HG03045 (cell line): ENCODE results near the gene PSMD13.

Experiments
- ATAC-seq: cut with Tn5 transposase; IDR thresholded peaks from one replicate; pipeline ENCODE4 v1.9.1; 2021; ENCODE audit warnings: mild to moderate bottlenecking, moderate library complexity; ENCODE audit not compliant: unreplicated experiment

PSMD13 gene

GRCh38 chr11:270451-271318 is 33.9 kb downstream of the PSMD13 start:
- ATAC-seq, result no peak

- ATAC-seq, result no peak
These were observed 34.5 kb downstream of the PSMD13 start for GRCh38 chr11:271319-271715.

GRCh38 chr11:272195-272930 is 35.6 kb downstream of the PSMD13 start:
- ATAC-seq, result no peak

GRCh38 chr11:272931-273198 is 36.1 kb downstream of the PSMD13 start:
- ATAC-seq, result no peak

GRCh38 chr11:276219-276618 is 39.4 kb downstream of the PSMD13 start:
- ATAC-seq, result no peak

- no peak for ATAC-seq
These were observed 41.5 kb downstream of the PSMD13 start, which contains the start of gene NLRP6 for GRCh38 chr11:278001-278951. NLRP6 (plus strand) TSS chr11:278407; CDS start chr11:278570, 163 bp downstream.

GRCh38 chr11:279040-279965 is 42.5 kb downstream of the PSMD13 start:
- no peak for ATAC-seq

GRCh38 chr11:279966-280705 is 43.4 kb downstream of the PSMD13 start:
- no peak for ATAC-seq

- no peak for ATAC-seq
These were observed 44.1 kb downstream of the PSMD13 start for GRCh38 chr11:280706-281485.

- no peak for ATAC-seq
These were observed 44.8 kb downstream of the PSMD13 start for GRCh38 chr11:281486-282161.

GRCh38 chr11:282171-282570 is 45.4 kb downstream of the PSMD13 start:
- no peak for ATAC-seq

- no peak for ATAC-seq
These were observed 46.0 kb downstream of the PSMD13 start for GRCh38 chr11:282630-283360.

- no peak for ATAC-seq
These were observed 46.8 kb downstream of the PSMD13 start for GRCh38 chr11:283405-284104.

- no peak for ATAC-seq
These were observed 47.6 kb downstream of the PSMD13 start for GRCh38 chr11:284105-285020.

- no peak for ATAC-seq
These were observed 48.5 kb downstream of the PSMD13 start for GRCh38 chr11:285021-285893.
